ENCODE data around the gene CLDN6.
A peak's percentile ranks its signal among the peaks of the same experiment; 100 is the strongest.

The CLDN6 gene

DNA sequence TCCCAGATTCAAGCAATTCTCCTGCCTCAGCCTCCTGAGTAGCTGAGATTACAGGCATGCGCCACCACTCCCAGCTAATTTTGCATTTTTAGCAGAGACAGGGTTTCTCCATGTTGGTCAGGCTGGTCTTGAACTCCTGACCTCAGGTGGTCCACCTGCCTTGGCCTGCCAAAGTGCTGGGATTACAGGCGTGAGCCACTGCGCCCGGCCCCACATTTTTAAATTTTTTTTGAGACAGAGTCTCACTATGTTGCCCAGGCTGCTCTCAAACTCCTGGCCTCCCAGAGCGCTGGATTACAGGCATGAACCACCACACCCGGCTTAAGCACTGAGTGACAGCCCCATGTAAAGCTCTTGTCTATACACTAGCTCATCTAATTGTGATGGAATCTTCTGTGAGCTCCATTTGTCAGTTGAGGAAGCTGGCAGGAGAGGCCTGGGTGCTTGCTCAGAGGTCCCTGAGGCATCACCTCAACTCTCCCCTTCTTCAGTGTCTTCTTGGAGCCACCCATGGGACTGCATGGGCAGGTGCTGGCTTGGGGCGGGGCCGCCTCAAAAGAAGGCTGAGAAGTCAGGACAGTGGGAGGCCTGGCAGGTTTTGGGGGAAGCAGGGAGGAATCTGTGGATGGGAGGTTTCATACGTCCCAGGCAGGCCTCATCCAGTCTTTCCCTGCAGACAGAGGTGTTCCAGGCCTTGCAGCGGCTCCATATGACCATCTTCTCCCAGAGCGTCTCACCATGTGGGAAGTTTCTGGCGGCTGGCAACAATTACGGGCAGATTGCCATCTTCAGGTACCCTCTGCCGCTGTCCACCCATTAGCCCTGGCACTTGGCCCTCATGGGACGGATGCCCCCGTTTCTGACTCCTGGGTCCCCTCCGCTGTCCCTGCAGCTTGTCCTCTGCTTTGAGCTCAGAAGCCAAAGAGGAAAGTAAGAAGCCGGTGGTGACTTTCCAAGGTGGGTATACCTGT lies 7.3 kb upstream of the CLDN6 start:
- ATAC-seq, result no peak
- no peak for TF ChIP-seq ARNTL (CRISPR knock-in tag; IDR thresholded peaks at IDR 0.05; ENCODE audit: borderline replicate concordance, low read depth)
- no peak for TF ChIP-seq ZC3H10 (CRISPR knock-in tag; IDR thresholded peaks at IDR 0.05)
- no peak for TF ChIP-seq SNAI2 (CRISPR knock-in tag; IDR thresholded peaks at IDR 0.05)
- no peak for TF ChIP-seq GLIS3 (CRISPR knock-in tag; IDR thresholded peaks at IDR 0.05)
- TF ChIP-seq ZNF565 (CRISPR knock-in tag; conservative IDR thresholded peaks at IDR 0.05; ENCODE audit: low read depth), result no peak
- no peak for TF ChIP-seq ZFP30 (CRISPR knock-in tag; IDR thresholded peaks at IDR 0.05)
- TF ChIP-seq, protein P1, sequence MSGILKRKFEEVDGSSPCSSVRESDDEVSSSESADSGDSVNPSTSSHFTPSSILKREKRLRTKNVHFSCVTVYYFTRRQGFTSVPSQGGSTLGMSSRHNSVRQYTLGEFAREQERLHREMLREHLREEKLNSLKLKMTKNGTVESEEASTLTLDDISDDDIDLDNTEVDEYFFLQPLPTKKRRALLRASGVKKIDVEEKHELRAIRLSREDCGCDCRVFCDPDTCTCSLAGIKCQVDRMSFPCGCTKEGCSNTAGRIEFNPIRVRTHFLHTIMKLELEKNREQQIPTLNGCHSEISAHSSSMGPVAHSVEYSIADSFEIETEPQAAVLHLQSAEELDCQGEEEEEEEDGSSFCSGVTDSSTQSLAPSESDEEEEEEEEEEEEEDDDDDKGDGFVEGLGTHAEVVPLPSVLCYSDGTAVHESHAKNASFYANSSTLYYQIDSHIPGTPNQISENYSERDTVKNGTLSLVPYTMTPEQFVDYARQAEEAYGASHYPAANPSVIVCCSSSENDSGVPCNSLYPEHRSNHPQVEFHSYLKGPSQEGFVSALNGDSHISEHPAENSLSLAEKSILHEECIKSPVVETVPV (CRISPR knock-in tag; IDR thresholded peaks at IDR 0.05), result no peak
- no peak for TF ChIP-seq ESRRG (CRISPR knock-in tag; IDR thresholded peaks at IDR 0.05)
- TF ChIP-seq, protein P2, sequence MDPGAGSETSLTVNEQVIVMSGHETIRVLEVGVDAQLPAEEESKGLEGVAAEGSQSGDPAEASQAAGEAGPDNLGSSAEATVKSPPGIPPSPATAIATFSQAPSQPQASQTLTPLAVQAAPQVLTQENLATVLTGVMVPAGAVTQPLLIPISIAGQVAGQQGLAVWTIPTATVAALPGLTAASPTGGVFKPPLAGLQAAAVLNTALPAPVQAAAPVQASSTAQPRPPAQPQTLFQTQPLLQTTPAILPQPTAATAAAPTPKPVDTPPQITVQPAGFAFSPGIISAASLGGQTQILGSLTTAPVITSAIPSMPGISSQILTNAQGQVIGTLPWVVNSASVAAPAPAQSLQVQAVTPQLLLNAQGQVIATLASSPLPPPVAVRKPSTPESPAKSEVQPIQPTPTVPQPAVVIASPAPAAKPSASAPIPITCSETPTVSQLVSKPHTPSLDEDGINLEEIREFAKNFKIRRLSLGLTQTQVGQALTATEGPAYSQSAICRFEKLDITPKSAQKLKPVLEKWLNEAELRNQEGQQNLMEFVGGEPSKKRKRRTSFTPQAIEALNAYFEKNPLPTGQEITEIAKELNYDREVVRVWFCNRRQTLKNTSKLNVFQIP (CRISPR knock-in tag; IDR thresholded peaks at IDR 0.05; ENCODE audit: borderline replicate concordance, low read depth), result no peak
- TF ChIP-seq PPARA (CRISPR knock-in tag; IDR thresholded peaks at IDR 0.05; ENCODE audit: borderline replicate concordance), result no peak
- TF ChIP-seq TCF4 (CRISPR knock-in tag; IDR thresholded peaks at IDR 0.05; ENCODE audit: borderline replicate concordance), result no peak
- no peak for TF ChIP-seq OSR1 (CRISPR knock-in tag; IDR thresholded peaks at IDR 0.05)
- TF ChIP-seq CSDC2 (CRISPR knock-in tag; IDR thresholded peaks at IDR 0.05), result no peak
- TF ChIP-seq, protein P3, sequence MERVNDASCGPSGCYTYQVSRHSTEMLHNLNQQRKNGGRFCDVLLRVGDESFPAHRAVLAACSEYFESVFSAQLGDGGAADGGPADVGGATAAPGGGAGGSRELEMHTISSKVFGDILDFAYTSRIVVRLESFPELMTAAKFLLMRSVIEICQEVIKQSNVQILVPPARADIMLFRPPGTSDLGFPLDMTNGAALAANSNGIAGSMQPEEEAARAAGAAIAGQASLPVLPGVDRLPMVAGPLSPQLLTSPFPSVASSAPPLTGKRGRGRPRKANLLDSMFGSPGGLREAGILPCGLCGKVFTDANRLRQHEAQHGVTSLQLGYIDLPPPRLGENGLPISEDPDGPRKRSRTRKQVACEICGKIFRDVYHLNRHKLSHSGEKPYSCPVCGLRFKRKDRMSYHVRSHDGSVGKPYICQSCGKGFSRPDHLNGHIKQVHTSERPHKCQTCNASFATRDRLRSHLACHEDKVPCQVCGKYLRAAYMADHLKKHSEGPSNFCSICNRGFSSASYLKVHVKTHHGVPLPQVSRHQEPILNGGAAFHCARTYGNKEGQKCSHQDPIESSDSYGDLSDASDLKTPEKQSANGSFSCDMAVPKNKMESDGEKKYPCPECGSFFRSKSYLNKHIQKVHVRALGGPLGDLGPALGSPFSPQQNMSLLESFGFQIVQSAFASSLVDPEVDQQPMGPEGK (CRISPR knock-in tag; IDR thresholded peaks at IDR 0.05; ENCODE audit: borderline replicate concordance), result no peak
- TF ChIP-seq RARB (CRISPR knock-in tag; IDR thresholded peaks at IDR 0.05), result no peak
- TF ChIP-seq, protein P4, sequence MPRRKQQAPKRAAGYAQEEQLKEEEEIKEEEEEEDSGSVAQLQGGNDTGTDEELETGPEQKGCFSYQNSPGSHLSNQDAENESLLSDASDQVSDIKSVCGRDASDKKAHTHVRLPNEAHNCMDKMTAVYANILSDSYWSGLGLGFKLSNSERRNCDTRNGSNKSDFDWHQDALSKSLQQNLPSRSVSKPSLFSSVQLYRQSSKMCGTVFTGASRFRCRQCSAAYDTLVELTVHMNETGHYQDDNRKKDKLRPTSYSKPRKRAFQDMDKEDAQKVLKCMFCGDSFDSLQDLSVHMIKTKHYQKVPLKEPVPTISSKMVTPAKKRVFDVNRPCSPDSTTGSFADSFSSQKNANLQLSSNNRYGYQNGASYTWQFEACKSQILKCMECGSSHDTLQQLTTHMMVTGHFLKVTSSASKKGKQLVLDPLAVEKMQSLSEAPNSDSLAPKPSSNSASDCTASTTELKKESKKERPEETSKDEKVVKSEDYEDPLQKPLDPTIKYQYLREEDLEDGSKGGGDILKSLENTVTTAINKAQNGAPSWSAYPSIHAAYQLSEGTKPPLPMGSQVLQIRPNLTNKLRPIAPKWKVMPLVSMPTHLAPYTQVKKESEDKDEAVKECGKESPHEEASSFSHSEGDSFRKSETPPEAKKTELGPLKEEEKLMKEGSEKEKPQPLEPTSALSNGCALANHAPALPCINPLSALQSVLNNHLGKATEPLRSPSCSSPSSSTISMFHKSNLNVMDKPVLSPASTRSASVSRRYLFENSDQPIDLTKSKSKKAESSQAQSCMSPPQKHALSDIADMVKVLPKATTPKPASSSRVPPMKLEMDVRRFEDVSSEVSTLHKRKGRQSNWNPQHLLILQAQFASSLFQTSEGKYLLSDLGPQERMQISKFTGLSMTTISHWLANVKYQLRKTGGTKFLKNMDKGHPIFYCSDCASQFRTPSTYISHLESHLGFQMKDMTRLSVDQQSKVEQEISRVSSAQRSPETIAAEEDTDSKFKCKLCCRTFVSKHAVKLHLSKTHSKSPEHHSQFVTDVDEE (CRISPR knock-in tag; IDR thresholded peaks at IDR 0.05), result no peak
- TF ChIP-seq, protein P5, sequence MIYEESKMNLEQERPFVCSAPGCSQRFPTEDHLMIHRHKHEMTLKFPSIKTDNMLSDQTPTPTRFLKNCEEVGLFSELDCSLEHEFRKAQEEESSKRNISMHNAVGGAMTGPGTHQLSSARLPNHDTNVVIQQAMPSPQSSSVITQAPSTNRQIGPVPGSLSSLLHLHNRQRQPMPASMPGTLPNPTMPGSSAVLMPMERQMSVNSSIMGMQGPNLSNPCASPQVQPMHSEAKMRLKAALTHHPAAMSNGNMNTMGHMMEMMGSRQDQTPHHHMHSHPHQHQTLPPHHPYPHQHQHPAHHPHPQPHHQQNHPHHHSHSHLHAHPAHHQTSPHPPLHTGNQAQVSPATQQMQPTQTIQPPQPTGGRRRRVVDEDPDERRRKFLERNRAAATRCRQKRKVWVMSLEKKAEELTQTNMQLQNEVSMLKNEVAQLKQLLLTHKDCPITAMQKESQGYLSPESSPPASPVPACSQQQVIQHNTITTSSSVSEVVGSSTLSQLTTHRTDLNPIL (CRISPR knock-in tag; IDR thresholded peaks at IDR 0.05; ENCODE audit: low read depth), result no peak
- TF ChIP-seq BACH2 (CRISPR knock-in tag; IDR thresholded peaks at IDR 0.05; ENCODE audit: borderline replicate concordance), result no peak
- TF ChIP-seq ISL1 (CRISPR knock-in tag; IDR thresholded peaks at IDR 0.05), result no peak
- TF ChIP-seq ZNF8 (CRISPR knock-in tag; IDR thresholded peaks at IDR 0.05), result no peak

DNA sequence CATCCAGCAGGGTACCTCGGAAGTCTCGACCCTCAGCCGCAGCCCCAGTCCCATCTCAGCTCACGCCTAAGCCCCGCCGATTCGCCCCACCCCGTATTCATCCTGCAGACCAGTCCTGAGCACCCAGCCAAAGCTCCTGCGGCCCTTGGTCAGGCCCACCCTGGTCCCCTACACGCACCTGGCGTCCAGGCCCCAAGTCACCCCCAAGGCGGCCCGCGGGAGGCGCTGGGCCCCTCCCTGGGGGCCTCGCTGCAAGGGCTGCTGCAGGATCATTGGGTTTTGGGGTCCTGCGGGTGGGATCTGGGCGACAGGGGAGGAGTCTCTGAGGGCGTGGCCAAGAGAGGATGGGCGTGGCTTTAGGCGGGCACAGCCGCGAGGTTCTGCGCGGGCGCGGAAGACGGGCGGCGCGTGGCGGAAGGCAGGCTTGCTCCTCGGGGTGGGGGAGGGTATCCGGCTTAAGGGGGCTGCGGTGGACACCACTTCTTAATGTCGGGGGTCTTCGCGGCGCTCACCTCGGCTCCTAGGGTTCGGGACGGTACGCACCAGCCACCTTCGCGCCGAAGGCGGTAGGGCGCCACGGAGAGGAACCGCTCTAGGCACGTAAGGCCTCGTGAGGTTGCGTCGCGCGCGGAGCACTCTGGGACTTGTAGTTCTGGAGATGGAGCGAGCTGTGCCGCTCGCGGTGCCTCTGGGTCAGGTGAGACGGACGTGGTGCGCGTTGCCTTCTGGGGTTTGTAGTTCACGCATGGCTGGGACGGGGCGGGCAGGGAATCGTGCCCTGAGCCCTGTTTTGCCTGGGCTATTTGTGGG lies 5.9 kb upstream of the CLDN6 start, which contains the start of the genes HCFC1R1 and THOC6:
Gene HCFC1R1, minus strand, starts transcription at position 274 of the 810 bp plus-strand sequence. Its CDS starts 1 bp downstream, at position 273.
Gene THOC6, plus strand, starts transcription at position 367 of the 810 bp plus-strand sequence. Its CDS starts 292 bp downstream, at position 659.
- peak; percentile 64 for ATAC-seq
- TF ChIP-seq GLIS3 (CRISPR knock-in tag; IDR thresholded peaks at IDR 0.05) (peak; percentile 98), SNAI2 (CRISPR knock-in tag; IDR thresholded peaks at IDR 0.05) (peak; percentile 67; the same call in 1 of the 2 replicates), CSDC2 (CRISPR knock-in tag; IDR thresholded peaks at IDR 0.05) (peak; percentile 75; the same call in 1 of the 2 replicates), PPARA (CRISPR knock-in tag; IDR thresholded peaks at IDR 0.05; ENCODE audit: borderline replicate concordance) (no peak), ZFP30 (CRISPR knock-in tag; IDR thresholded peaks at IDR 0.05) (0 out of 2 replicates have a peak, but pooled peaks have one; percentile 4), ZFP3 (CRISPR knock-in tag; IDR thresholded peaks at IDR 0.05) (no peak), OSR1 (CRISPR knock-in tag; IDR thresholded peaks at IDR 0.05) (no peak), TOX (CRISPR knock-in tag; IDR thresholded peaks at IDR 0.05; ENCODE audit: borderline replicate concordance) (peak; percentile 49; the same call in 1 of the 2 replicates), ZNF565 (CRISPR knock-in tag; conservative IDR thresholded peaks at IDR 0.05; ENCODE audit: low read depth) (0 out of 2 replicates have a peak, but pooled peaks have one; percentile 20), ISL1 (CRISPR knock-in tag; IDR thresholded peaks at IDR 0.05) (no peak), RARB (CRISPR knock-in tag; IDR thresholded peaks at IDR 0.05) (no peak)
- TF ChIP-seq, protein P5 (CRISPR knock-in tag; IDR thresholded peaks at IDR 0.05; ENCODE audit: low read depth), result peak; percentile 59
- TF ChIP-seq, protein P4 (CRISPR knock-in tag; IDR thresholded peaks at IDR 0.05), result peak; percentile 19; the same call in 1 of the 2 replicates
